Measurements from ENCODE around the gene ADRA2B.
A peak's percentile ranks its signal among the peaks of the same experiment; 100 is the strongest.
"Not testable (repeated sequence)": the region's sequence is repeated elsewhere in the genome, so short reads cannot be mapped to it uniquely, and the experiment has no call there.

ADRA2B gene

DNA sequence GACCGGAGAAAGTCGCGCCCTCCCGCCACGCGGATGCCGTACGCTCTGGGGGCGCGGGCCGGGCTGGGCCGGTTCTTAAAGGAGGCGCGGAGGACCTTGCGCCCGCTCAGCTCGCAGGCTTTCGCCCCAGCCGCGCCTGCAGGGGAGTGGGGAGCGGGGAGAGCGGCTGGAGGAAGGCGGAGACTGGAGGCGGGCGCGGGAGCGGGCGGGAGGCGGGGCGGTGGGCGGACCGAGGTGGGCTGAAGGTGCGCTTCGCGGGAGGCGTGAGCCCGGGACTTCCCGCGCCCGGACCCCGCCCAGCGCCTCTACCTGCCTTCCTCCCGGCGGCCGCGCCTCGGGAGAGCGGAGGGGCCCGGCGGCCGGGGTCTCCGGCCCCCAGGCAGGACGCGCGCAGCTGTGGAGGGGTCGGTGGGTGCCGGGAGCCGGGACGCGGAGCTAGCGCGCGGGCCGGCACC is at the start of gene ADRA2B:
Gene ADRA2B (minus strand): TSS at position 148 of the 455 bp plus-strand sequence. CDS start 422 bp downstream, outside the sequence.
- no peak for FAIRE-seq

DNA sequence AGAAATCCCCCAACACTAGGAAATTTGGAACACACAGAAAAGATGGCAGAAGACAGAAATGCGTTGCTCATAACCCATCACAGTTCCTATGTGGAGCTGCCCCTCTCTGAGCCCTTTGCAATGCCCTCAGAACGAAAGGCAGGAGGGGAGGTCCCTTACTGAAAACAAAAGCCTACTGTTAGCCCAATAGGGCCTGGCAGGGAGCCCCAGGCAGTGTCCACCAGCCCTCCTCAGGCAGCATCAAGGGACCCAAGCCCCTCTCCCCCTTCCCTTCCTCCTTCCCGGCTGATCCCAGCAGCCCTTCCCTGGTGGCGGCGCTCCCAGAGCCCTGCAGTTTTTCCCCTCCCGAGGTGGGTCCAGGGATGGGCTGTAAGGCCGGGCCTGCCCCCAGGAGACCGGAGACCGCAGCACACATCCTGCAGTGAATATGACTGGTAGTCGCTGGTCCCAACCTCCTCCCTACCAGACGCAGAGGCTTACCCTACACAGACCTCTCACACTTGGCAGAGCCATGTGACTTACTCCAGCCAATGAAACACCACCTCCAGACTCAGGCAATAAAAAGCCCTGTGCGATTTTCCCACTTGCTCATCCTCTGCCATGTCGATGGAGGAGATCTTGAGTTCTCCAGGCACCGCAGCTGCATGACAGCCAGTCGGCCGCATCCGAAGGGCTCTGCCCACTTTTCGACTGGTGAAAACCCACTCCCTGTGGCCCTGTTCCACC is 48.3 kb upstream of the ADRA2B start:
- no peak for DNase-seq (ENCODE audit: low spot score)
- FAIRE-seq: no peak

More for the DNA sequence above, at the start of gene ADRA2B:
- DNase-seq (ENCODE audit: low spot score): peak; percentile 82

DNA sequence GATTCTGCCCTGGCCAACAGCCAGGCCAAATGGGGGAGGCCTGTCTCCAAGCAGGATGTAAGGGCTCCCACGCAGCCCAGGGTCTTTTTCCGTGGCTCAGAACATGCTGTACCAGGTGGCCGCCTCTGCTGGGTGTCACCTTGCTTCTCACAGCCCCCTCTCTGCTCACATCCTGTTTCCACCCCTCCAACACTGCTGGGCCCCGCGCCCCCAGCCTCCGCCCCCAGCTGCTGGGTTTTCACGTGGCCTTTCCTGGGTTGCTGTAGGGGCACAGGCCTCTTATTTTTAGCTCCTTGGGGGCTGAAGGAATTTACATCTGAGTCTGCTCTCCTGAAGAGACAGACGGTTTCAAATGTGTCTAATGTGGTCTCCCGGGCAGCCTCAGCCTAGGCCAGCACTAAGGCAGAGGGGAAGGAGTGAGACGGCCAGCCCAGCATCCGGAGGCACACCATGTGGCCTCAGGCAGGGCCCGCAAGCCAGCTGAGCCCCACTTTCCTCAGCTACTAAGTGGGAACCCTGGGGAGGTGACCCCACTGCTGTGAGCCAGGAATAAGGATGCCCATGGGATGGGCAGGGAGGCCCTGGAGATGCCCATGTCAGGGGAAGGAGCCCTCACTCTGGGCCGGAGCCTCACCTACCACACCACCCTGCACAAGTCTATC is 47.5 kb upstream of the ADRA2B start:
- no peak for DNase-seq (ENCODE audit: low spot score)
- no peak for FAIRE-seq

DNA sequence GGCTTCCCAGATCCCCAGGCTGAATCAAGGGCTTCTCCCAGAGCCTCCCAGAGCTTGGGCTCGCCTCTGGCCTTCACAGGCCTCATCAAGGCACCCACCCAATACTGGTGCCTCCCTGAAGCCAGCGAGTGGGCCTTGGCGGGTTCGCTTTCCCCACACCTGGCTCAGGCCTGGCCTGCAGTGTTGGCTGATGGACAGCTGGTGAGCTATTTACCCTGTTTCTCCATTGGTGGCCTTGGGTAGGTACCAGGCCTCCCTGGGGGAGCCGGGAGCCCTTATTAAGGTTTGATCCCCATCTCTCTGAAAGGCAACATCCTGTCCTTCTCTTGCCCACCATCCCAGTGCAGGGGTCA is 47.0 kb upstream of the ADRA2B start:
- FAIRE-seq (no peak), DNase-seq (ENCODE audit: low spot score) (no peak)

DNA sequence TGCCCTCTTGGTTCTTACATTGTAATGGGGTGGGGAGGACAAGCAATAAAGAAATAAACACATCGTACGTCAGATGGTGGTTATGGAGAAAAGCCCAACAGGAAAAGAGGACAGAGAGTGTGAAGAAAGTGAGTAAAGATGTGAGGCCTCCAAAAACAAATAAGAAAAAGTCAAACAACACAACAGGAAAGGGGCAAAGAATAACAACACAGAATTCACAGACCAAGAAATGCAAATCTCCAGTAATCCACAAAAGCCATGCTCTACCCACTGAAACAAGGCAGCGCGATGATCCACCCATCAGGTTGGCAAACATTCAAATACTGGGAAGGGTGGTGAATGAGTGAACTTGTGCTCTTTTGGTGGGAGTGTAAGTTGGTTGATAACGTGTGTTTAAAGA is 45.5 kb upstream of the ADRA2B start:
- DNase-seq (ENCODE audit: low spot score) (no peak), FAIRE-seq (no peak)

DNA sequence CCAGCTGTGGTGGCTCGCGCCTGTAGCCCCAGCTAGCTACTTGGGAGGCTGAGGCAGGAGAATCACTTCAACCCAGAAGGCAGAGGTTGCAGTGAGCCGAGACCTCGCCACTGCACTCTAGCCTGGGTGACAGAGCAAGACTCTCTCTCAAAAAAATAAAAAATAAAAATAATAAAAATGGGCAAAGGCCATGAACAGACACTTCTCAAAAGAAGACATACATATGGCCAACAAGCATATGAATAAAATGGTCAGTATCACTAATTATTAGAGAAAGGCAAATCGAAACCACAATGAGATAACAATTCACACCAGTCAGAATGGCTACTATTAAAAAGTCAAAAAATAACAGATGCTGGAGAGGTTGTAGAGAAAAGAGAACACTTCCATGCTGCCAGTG is 44.0 kb upstream of the ADRA2B start:
- FAIRE-seq; DNase-seq (ENCODE audit: low spot score): not testable (repeated sequence)

DNA sequence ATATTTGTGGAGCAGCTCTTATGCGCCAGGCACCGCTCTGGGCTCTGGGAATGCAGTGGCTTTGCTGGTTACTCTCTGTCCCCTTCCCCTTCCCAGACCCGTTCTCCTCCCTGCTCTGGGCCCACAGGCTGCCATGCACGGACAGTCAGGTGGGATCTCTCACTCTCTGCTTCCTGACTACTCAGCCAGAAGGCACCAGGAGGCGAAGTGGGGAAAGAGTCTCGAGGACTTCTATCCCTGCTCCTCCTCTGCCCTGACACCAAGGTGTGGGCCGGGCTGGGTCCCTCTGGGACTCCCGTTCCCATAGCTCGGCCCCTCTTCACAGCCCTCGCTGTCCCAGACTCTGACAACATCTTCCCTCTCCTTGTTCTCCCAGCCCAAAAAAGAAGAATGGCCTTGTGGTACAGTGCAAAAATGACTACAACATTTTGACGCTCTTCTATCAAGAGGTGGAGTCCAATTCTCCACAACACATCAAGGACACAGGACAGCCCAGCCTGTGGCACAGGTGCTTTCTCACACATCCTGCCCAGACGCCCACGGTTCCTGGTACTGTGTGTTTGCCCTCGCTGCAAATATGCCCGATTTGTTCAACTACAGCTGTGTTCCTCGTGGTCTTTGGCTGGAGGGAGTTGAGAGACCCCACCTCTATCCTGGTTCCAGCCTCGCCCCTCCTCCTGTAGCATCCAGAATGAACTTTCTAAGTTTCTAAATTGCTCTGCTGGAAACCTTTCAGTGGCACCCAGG is 42.9 kb upstream of the ADRA2B start:
- FAIRE-seq (peak; percentile 30), DNase-seq (ENCODE audit: low spot score) (no peak)

DNA sequence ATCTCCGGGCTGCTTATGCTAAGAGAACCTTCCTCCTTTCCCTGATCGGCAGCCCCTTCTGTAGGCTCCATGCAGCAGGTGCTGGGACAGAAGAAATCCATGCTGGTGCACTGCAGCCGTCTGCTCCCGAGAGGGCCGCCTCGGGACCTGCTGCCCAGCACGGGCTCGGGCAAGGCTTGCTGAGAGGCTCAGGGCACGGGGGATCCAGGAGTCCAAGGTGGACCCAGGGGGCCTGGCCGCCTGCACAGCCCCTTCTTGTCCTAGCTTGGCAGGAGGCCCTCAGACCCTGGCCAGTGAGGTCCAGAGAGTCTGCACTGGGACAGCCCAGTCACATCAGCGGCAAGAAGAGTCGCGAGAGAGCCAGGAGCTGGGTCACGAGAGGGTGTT is 42.2 kb upstream of the ADRA2B start:
- no peak for FAIRE-seq
- DNase-seq (ENCODE audit: low spot score): no peak

DNA sequence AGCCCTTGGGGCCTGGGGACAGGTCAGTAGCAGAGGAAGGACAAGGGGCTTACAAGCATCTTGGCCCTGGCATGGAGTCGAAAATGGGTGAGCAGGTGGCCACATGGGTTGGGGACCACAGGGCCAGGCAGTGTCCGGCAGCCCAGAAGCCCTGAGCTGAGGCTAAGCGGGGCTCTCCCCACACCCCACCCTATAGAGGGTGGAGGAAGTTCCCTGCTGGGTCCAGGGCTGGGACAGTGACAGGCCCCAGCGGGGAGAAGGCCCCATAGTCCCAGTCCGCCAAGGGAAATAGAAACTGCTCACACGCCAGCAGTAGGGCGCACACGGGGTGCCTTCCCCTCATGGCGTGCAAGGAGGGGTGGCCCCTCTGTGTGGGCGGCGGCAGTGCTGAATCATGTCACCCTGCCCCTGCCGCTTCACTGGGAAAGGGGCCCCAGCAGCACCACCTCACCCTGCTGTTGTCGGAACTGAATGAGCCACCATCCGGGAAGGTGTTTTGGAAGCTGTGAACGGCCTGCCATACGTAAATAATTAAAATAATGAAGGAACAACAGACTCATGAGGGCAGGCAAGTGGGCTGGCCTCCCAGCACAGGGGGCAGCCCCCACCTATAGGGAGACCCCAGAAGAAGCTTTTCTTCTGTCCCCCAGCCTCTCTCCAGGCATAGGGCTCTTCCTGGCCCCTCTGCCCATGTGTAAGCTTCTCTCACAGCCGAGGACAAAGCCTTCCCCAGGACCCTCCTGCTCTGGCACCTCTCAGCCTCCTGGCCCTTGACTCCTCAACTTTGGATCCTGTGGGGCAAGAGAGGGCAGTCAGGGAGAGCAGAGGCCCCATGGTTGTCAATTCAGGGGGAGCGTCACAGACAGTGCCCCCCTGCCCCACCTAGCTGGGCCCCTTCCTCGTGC is 41.5 kb upstream of the ADRA2B start:
- no peak for DNase-seq (ENCODE audit: low spot score)
- FAIRE-seq: no peak

DNA sequence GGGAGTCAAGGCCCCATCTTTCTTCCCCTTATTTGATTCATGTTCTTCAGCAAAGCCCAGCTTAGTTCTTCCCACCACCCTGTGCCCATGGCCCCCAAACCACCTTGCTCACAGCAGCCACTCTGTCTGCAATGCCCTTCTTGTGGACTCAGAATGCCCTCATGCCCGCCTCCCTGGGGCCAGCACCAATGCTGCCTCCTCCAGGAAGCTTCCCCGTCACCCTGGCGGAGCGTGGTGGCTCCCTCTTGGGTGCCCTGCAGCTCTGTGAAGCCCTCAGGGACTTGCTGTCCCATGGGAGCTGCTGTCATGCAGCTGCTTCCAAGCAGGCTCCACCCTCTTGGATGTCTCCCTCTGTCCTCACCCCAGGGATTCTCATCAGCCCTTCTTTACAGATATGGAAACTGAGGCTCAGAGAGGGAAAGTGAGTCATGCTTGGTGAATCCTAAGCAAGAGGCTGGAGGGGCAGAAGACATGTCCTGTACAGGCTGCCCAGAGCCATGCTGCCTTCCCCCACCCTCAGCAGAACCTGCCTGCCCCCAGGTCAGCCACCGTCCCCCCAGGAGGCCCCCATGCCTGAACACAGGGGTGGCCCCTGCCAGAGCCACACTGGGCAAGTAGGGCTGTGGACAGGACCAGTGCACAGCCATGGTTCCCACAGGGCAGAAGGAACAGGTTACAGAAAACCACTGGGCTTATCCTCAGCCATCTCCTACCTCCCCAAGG is 40.7 kb upstream of the ADRA2B start:
- no peak for DNase-seq (ENCODE audit: low spot score)
- FAIRE-seq: no peak

DNA sequence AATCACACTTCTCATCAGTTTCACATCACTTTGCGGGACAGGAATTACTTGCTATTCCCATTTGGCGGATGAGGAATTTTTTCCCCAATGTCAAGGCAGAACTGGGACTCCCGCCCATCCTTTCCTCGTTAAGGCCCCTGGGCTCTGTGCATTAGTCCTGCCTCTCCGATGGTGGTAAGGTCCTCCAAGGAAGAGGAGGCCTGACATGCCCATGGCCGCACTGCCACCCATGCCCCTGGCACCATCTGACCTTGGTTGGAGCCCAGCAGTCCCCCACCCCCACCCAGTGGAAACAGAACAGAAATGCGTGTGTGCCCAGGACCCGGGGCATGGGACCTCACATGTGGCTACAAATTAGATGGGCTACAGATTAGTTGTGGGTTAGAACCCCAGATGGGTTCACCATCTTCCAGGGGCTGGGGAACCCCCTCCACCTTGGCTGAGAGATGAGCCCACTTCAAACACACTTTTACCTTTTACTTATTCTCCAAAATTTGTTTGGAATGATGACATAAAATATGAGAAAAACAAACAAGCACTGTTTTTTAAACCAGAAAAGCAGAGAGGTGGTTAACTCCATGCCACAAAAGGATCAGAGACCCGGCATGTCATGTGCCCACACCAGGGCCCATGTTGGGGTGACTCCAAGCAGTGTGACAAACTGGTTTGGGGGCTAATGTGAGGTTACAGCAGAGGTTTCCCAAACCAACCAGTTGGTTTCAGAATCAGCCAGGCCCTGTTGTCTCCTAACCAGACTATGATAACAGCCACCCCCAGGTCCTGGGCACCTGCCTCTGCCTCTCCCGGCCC is 39.8 kb upstream of the ADRA2B start:
- FAIRE-seq: no peak
- DNase-seq (ENCODE audit: low spot score): no peak

DNA sequence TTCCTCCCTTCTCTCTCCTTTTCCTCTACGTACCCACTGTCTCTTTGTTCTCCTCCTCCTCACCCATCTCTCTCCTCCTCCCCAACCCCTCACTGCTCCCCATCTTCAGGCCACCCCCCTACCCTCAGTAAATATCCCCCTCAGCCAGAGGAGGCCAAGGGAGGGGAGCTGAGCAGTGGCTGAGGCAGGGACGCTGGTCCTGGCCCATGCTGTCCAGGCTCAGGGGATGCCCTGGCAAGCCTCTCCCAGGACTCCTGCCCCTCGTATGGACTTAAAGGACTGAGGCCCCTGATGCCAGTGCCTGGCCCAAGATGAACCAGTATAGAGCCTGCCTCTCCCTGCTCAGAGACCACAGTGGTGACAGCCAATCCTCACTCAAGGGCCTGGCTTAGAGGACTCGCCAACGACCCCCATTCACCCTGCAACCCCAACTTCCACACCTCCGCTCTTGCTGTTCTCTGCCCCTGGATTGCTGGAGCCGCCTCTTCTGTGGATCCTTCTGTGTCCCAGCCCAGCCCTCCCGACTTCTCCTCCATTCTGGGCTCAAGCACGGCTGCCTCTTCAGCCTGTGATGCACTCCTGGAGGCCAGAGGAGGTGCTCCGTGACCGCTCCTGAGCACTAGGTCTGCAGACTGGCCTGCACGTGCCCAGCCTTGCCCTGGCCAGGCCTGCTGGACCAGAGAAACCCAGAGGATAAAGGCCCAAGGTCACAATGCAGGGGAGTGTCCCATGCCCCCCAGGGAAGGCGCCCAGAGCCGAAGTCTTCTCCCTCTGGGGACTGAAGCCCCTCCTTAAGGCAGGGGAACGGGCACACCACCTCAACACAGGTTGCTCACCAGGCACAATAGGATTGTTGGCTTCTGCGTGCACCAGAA is 38.4 kb upstream of the ADRA2B start:
- FAIRE-seq (peak; percentile 5), DNase-seq (ENCODE audit: low spot score) (no peak)

DNA sequence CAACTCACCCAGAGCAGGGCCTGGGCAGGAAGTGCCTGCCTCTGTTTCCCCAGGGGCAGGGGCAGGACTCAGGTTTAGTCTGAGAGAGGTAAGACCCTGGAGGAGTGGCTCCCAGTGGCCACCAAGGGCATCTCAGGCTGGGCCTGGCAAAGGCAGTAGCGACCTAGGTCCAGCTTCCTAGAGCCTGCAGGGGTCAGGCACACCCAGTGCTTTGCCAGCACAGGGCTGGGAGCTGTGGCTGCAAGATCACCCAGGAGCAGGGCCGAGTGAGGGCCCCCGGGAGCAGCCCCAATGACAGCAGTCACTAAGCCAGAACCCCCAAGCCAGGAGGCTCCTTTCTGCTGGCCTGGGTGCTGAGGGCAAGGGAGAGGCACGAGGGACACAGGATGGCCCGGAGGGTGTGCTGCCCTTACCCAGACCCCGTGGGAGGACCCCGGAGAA is 37.6 kb upstream of the ADRA2B start:
- DNase-seq (ENCODE audit: low spot score) (no peak), FAIRE-seq (no peak)

DNA sequence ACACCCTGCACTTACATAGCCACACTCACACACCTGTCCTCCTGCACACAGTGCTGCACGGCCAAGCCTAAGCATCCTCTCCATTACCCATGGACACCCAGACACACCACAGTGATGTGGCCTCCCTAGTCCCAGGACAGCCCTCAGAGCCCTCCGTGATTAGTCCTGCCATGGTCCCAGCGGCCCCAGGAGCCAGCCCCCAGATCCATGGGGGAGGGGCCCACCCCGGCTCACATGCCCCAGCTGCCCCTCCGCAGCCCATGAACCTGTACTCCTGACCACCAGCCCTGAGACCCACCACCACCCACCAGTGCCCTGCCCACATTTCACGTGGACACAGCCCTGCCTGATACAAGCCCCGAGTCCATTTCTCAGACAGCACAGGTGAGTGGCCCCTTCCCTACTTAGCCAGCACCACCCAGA is 36.9 kb upstream of the ADRA2B start:
- DNase-seq (ENCODE audit: low spot score): no peak
- no peak for FAIRE-seq

DNA sequence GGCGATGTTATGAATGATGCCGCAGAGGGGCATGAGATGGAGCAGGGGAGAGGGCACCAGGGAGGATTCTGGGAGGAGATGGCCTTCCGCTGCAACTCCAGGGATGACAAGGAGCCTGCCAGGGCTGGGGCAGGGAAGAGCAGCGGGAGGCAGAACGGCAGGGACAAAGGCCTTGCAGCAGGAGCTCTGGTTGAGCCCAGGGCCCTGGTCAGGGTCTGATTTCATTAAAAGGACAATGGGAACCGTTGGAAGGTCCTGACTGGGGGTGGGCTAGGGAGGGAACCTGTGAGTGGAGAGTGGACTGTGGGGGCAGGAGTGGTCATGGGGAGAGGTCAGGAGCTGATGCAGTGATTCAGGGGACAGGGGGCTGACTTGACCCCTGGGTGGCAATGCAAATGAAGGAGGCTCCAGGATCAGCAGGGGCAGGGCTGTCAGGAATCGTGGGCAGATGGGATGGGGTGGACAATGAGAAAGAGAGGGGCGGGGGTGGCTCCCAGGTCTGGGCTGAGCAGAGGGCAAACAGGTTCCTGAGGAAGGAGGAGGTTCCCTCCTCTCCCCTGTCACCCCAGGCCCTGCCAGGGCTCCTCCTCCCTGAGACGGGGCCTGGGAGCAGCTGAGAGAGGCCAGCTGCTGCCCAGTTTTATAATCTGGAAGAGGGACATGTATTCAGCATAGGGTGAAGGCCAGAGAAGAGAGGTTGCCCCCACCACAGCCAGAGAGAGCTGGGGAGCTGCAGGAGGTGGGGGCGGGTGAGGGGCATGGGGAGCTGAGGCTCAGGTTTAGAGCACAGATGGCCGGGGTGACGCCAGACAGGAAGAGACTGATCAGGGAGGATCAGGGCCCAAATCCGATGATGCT is 36.2 kb upstream of the ADRA2B start:
- DNase-seq (ENCODE audit: low spot score) (no peak), FAIRE-seq (no peak)

DNA sequence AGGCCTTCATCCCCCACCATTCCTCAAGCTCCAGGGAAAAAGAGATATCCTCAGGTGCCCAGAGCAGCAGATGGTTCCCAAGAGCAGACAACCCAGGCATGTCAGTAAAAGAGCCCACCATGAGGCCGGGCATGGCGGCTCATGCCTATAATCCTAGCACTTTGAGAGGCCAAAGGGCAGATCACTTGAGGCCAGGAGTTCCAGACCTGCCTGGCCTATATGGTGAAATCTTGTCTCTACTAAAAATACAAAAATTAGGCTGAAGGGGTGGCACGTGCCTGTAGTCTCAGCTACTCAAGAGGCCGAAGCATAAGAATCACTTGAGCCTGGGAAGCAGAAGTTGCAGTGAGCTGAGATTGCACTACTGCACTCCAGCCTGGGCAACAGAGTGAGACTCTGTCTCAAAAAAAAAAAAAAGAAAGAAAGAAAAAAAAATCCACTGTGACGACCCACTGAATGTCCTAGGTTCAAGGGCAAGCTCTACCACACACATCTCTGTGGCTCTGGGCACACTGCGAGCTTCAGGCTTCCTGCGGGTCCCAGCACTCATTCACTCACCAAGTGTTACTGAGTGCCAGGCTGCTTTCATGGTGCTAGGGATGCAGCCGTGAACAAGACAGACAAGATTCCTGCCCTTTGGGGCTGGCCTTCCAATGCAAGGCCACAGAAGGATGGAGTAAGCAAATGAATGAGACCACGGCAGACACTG is 35.4 kb upstream of the ADRA2B start:
- DNase-seq (ENCODE audit: low spot score): no peak
- FAIRE-seq: no peak

All from urothelium cell line (cell line).